ENCODE results near the gene ITGA1. TPM values are rescaled to one million over a fixed set of nuclear protein-coding genes. Genes with fewer than 3 reads are reported as not detected.
"Not testable (repeated sequence)": the region's sequence is repeated elsewhere in the genome, so short reads cannot be mapped to it uniquely, and the experiment has no call there.

The ITGA1 gene
- polyA plus RNA-seq, 1 donor: 16.4 TPM

- DNase-seq (ENCODE audit: low read depth): no peak
These were observed 168.3 kb downstream of the ITGA1 start for GRCh38 chr5:52956014-52956413.

- no peak for DNase-seq (ENCODE audit: low read depth)
These were observed 169.4 kb downstream of the ITGA1 start for GRCh38 chr5:52956915-52957747.

GRCh38 chr5:52961274-52961681, 173.6 kb downstream of the ITGA1 start:
- no peak for DNase-seq (ENCODE audit: low read depth)

GRCh38 chr5:52963636-52964035, 175.9 kb downstream of the ITGA1 start:
- DNase-seq (ENCODE audit: low read depth): no peak

- DNase-seq (ENCODE audit: low read depth): no peak
These were observed 176.4 kb downstream of the ITGA1 start for GRCh38 chr5:52964138-52964537.

GRCh38 chr5:52976157-52976556, 188.4 kb downstream of the ITGA1 start:
- not testable (repeated sequence) for DNase-seq (ENCODE audit: low read depth)

GRCh38 chr5:52977264-52977897, 189.7 kb downstream of the ITGA1 start:
- no peak for DNase-seq (ENCODE audit: low read depth)

- no peak for DNase-seq (ENCODE audit: low read depth)
These were observed 193.8 kb downstream of the ITGA1 start for GRCh38 chr5:52981507-52981906.

GRCh38 chr5:52983731-52984636, 196.3 kb downstream of the ITGA1 start:
- no peak for DNase-seq (ENCODE audit: low read depth)

GRCh38 chr5:52985306-52985705, 197.6 kb downstream of the ITGA1 start:
- DNase-seq (ENCODE audit: low read depth): no peak

GRCh38 chr5:52987711-52988331, 200.1 kb downstream of the ITGA1 start:
- DNase-seq (ENCODE audit: low read depth): no peak

- no peak for DNase-seq (ENCODE audit: low read depth)
These were observed 200.8 kb downstream of the ITGA1 start for GRCh38 chr5:52988335-52989024.

GRCh38 chr5:52989025-52989780, 201.5 kb downstream of the ITGA1 start, which contains the start of gene ITGA2:
Gene ITGA2, plus strand, starts transcription at chr5:52989352. Its CDS starts 117 bp downstream, at chr5:52989469.
- DNase-seq (ENCODE audit: low read depth): no peak

GRCh38 chr5:52989781-52990527, 202.2 kb downstream of the ITGA1 start:
- no peak for DNase-seq (ENCODE audit: low read depth)

GRCh38 chr5:52990528-52990925, 202.8 kb downstream of the ITGA1 start:
- DNase-seq (ENCODE audit: low read depth): no peak

GRCh38 chr5:52993367-52993766, 205.7 kb downstream of the ITGA1 start:
- no peak for DNase-seq (ENCODE audit: low read depth)

GRCh38 chr5:52994266-52994665, 206.6 kb downstream of the ITGA1 start:
- no peak for DNase-seq (ENCODE audit: low read depth)

- no peak for DNase-seq (ENCODE audit: low read depth)
These were observed 207.4 kb downstream of the ITGA1 start for GRCh38 chr5:52995095-52995494.

- no peak for DNase-seq (ENCODE audit: low read depth)
These were observed 208.2 kb downstream of the ITGA1 start for GRCh38 chr5:52995914-52996313.

Measured in forelimb muscle (tissue), 1 donor.